ENCODE measurements around the gene ERGIC1.
A peak's percentile ranks its signal among the peaks of the same experiment; 100 is the strongest.

Gene ERGIC1

GRCh38 chr5:172921906-172922305, 87.9 kb downstream of the ERGIC1 start:
- DNase-seq (ENCODE audit: low spot score): no peak

- no peak for DNase-seq (ENCODE audit: low spot score)
Observed at GRCh38 chr5:172923539-172923938, 89.5 kb downstream of the ERGIC1 start.

- DNase-seq (ENCODE audit: low spot score): no peak
Observed at GRCh38 chr5:172925336-172925948, 91.4 kb downstream of the ERGIC1 start.

- no peak for DNase-seq (ENCODE audit: low spot score)
Observed at GRCh38 chr5:172926008-172926523, 92.0 kb downstream of the ERGIC1 start.

GRCh38 chr5:172926796-172927195, 92.7 kb downstream of the ERGIC1 start:
- DNase-seq (ENCODE audit: low spot score): no peak

GRCh38 chr5:172929371-172929838, 95.4 kb downstream of the ERGIC1 start:
- no peak for DNase-seq (ENCODE audit: low spot score)

GRCh38 chr5:172931001-172931536, 97.0 kb downstream of the ERGIC1 start:
- no peak for DNase-seq (ENCODE audit: low spot score)

GRCh38 chr5:172932313-172933017, 98.4 kb downstream of the ERGIC1 start:
- DNase-seq (ENCODE audit: low spot score): peak; percentile 69

- no peak for DNase-seq (ENCODE audit: low spot score)
Observed at GRCh38 chr5:172933238-172933637, 99.2 kb downstream of the ERGIC1 start.

- DNase-seq (ENCODE audit: low spot score): no peak
Observed at GRCh38 chr5:172935096-172935495, 101.0 kb downstream of the ERGIC1 start.

GRCh38 chr5:172936401-172936800, 102.3 kb downstream of the ERGIC1 start:
- no peak for DNase-seq (ENCODE audit: low spot score)

GRCh38 chr5:172939071-172939470, 105.0 kb downstream of the ERGIC1 start:
- DNase-seq (ENCODE audit: low spot score): no peak

- no peak for DNase-seq (ENCODE audit: low spot score)
Observed at GRCh38 chr5:172939611-172940267, 105.7 kb downstream of the ERGIC1 start.

- no peak for DNase-seq (ENCODE audit: low spot score)
Observed at GRCh38 chr5:172940268-172941066, 106.4 kb downstream of the ERGIC1 start.

- no peak for DNase-seq (ENCODE audit: low spot score)
Observed at GRCh38 chr5:172941067-172941516, 107.0 kb downstream of the ERGIC1 start.

GRCh38 chr5:172942556-172942955, 108.5 kb downstream of the ERGIC1 start:
- no peak for DNase-seq (ENCODE audit: low spot score)

- DNase-seq (ENCODE audit: low spot score): no peak
Observed at GRCh38 chr5:172943283-172943841, 109.3 kb downstream of the ERGIC1 start.

- DNase-seq (ENCODE audit: low spot score): no peak
Observed at GRCh38 chr5:172943906-172944305, 109.9 kb downstream of the ERGIC1 start.

GRCh38 chr5:172944741-172945140, 110.7 kb downstream of the ERGIC1 start:
- DNase-seq (ENCODE audit: low spot score): no peak

GRCh38 chr5:172945151-172945550, 111.1 kb downstream of the ERGIC1 start:
- no peak for DNase-seq (ENCODE audit: low spot score)

GRCh38 chr5:172946146-172946545, 112.1 kb downstream of the ERGIC1 start:
- no peak for DNase-seq (ENCODE audit: low spot score)

All from CD4-positive, alpha-beta T cell treated with Interleukin-6 at 100 ng/mL for 8 hours (primary cell).